GM18507 (cell line): ENCODE data around the gene TBC1D8.
A peak's percentile ranks its signal among the peaks of the same experiment; 100 is the strongest.

Source experiments
- DNase-seq: peaks from one replicate; pipeline ENCODE4 v3.0.0; 2011; ENCODE audit warnings: low read depth; ENCODE audit not compliant: insufficient read length; ENCODE audit errors: extremely low spot score
- FAIRE-seq: peaks from 2 replicates; lab custom pipeline; 2011; peaks lifted over from hg19 to GRCh38; lab: Jason Lieb, UNC

Gene TBC1D8

DNA sequence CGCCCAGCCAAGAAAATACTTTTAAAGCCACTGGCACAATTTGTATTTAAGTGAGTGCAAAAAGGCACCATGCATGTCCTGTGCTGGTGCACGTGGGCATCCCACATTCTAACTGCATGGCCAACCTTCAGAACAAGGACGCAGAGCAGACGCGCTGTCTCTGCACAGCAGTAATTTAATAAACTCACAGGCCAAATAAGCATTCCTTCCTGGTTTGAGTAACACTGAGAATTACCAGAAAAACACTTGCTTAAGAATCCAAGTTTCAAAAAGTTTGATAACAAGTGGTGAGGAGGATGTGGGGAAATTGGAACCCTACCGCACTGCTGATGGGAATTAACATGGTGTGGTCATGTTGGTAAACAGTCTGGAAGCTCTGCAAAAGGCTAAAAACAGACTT is 110.4 kb downstream of the TBC1D8 start:
- FAIRE-seq (no peak), DNase-seq (no peak)

DNA sequence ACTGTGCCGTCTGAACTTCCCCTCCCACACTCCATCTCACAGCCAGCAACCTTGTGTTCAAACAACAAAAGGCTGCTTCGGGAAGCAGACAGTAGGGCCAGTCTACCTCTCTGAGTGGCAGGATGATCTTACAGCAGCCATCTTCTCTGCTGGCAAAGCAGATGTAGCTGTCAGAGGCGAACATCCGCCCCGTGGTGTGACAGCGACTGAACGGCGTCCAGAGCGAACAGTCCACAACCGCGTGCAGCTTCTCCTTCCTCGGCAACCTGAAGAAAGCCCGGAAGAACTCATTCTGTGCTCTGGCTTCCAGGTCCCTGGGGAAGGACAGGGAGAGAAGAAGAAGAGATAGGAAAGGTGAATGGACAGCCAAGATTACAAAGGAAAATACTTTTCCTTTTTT is 111.1 kb downstream of the TBC1D8 start:
- no peak for DNase-seq
- FAIRE-seq, result no peak

DNA sequence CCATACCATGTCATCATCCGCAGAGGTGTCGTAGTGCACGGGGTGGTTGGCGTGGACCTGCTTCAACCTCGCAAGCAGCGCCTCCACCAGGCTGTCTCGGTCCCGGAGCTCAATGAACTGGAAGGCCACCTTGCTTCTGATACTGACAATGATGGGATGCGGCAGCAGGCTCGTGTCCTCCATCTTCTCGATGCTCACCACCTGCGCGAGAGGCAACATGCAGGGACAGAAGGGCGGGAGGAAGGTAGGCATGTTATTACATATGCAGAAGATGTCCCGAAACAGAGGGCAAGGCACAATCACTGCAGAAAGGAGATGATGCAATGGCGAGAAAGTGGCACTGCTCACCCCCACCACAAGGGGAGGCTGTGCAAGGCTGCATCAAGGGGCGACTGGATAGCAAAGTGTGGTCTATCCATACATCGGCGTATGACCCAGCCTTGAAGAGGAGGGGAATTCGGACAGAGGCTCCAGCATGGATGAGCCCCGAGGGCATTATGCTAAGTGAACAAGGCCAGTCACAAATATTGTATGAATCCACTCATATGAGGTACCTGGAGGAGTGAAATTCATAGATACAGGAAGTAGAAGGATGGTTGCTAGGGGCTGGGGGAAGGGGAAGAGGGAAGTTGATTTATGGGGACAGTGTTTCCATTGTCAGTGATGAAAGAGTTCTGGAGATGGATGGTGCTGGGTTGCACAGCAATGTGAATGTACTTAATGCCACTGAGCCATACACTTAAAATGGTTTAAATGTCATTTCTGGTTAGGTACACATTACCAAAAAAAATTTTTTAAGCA is 112.5 kb downstream of the TBC1D8 start:
- DNase-seq (no peak), FAIRE-seq (no peak)

DNA sequence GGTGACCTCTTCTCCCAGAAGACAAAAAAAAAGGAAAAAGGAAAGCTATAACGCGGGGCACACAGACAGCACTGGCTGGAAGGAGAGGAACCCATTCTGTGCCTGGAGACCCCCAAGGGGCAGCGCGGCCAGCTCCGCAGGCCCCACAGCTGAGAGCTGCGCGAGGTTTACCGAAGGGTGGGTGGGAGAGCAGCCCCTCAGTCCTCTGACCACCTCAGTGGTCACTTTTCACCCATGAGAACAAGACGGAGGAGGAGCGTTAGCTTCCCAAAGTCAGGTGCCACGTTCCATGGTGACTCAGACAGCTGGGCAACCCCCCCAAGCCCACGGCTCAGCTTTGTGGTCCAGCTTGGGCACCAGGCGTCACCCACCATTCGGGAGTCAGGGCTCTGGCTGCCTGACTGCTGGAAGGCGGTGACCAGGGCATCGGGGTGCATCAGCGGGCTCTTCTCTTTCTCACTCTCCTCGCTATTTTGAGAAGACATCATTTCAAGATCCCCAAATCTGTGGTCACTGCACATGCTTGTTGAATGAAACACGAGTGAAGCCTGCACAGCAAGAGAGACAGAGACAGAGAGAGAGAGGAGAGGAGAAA is 113.9 kb downstream of the TBC1D8 start:
- DNase-seq (no peak), FAIRE-seq (no peak)

DNA sequence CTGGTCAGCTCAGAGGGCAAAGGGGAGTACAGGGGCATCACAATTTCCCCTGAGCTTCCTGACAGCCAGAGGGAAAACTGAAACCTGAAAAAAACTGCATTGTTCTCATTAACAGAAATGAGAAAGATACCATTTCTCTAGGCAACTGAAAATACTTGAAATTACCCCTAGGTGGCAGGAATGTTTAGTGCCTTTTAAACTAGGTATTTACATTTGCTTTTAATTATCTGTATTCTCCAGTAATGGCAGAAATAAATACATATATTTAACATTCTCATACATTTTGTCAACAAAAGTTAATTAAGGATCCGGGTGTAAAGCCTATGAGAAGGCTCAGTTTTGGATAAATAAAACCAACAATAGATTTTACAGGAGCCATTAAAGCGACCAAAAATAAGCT is 114.6 kb downstream of the TBC1D8 start:
- peak; percentile 70 for FAIRE-seq
- no peak for DNase-seq

- FAIRE-seq (no peak), DNase-seq (no peak)
Observed at GRCh38 chr2:101032084-101032776, 119.0 kb downstream of the TBC1D8 start.

GRCh38 chr2:101030866-101031554 is 120.2 kb downstream of the TBC1D8 start:
- FAIRE-seq (no peak), DNase-seq (no peak)

GRCh38 chr2:101027852-101028251 is 123.3 kb downstream of the TBC1D8 start:
- DNase-seq (no peak), FAIRE-seq (no peak)

DNA sequence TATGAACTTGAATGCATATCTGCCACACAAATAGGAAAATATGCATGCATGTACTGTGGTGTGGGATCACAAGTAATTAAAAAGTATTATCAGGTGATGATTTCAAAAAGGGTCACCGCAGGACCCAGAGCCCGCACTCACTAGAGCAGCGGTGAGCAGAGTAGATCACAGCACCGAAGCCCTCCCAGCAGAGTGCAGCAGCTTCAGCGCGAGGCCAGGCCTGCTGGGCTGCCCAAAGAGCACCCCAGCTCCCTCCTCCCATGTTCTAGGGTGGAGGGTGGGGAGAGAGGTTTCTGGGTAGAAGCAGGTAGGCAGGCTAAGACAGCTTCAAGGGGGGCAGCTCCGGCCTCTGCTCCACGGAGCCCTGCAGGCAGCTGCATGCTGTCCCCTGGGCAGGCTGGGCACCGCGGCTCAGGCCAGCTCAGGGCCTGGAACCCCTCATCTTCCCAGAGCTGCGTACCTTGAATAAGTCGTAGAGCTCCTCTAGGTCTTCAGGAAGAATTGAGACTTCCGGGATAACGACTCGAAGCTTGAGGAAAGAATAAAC is 124.2 kb downstream of the TBC1D8 start:
- DNase-seq (no peak), FAIRE-seq (no peak)

GRCh38 chr2:101026253-101026701 is 124.9 kb downstream of the TBC1D8 start:
- FAIRE-seq, result no peak
- no peak for DNase-seq

DNA sequence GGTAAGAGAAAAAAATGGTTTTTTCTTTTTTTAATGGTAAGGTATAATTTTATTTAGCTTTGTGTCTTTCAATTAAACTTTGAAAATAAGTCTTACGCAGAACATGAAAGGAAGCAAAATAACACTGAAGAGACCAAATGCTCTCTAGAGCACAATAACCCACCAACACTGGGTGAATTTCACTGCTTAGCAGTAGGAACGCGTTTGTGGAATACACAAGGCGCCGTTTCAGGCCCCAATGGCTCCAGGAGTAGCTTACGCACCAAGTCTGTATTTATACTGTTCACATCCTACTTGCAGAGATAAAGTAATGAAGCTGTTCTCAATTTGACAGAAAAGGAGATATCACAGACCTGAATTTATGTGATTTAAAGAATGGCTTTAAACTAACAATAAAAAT is 125.6 kb downstream of the TBC1D8 start:
- no peak for DNase-seq
- FAIRE-seq, result no peak

DNA sequence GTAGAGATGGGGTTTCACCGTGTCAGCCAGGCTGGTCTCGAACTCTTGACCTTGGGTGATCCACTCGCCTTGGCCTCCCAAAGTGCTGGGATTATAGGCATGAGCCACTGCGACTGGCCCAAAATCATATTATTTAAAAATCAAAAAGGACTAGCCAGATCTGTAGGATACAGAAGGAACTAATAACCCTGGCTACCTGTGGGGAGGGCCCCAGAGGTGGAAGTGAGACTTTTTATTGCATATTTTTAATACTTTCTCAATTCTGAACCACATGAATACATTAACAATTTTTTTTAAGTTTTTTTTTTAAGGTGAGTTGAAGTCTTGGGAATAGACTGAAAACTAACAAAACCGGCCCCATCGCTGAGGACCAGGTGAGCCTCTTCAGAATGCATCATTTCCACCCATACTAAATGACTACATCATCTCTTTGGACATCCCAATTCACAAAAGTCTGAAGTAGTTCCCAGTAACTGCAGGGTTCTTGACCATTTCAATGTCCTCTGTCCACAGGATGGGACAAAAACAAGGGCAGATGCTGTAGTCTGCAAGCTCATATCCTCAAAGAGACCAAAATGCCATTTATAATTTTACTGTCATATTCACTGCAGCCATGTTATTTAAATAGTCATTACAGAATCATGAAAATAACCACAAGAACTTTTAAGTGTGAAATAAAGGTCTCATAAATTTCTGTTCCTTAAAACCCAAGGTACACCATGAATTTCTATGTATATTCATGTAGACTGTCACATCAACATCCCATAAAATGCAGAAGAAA is 127.7 kb downstream of the TBC1D8 start:
- FAIRE-seq, result no peak
- DNase-seq, result no peak

DNA sequence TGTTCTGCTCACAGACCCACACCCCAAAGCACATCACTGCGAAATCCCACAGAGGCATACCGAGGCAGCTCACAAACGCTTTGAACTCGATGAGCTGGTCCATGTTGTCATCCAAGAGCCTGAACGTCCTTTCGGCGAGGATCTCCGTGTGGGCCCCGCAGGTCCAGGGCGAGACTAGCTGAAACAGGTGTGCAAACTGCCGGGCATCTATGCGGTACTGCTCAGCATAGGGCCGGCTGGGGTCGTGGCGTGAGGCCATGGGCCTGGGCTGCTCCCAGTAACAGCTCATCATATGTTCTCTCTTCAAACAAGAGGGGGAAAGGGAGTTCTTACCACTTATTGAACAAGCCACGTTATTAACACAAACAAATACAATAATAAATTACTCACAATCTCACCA is 129.0 kb downstream of the TBC1D8 start:
- FAIRE-seq (no peak), DNase-seq (no peak)

- DNase-seq (no peak), FAIRE-seq (no peak)
Observed at GRCh38 chr2:101018934-101019333, 132.2 kb downstream of the TBC1D8 start.

DNA sequence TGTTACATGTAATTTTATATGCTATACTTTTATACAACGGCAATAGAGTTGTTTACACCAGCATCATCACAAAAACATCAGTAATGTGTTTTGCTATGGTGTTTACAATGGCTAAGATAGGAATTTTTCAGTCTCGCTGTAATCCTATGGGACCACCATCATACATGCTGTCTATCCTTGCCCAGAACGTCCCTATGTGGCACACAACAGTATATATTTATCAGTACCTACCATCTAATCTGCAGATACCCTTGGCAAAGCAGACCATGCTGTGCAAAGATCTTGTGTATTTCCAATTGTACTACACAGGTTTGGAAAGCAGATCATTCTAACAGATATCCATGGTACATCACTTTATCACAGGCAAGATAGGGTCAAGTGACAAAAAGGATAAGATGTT is 133.8 kb downstream of the TBC1D8 start:
- FAIRE-seq (no peak), DNase-seq (no peak)

DNA sequence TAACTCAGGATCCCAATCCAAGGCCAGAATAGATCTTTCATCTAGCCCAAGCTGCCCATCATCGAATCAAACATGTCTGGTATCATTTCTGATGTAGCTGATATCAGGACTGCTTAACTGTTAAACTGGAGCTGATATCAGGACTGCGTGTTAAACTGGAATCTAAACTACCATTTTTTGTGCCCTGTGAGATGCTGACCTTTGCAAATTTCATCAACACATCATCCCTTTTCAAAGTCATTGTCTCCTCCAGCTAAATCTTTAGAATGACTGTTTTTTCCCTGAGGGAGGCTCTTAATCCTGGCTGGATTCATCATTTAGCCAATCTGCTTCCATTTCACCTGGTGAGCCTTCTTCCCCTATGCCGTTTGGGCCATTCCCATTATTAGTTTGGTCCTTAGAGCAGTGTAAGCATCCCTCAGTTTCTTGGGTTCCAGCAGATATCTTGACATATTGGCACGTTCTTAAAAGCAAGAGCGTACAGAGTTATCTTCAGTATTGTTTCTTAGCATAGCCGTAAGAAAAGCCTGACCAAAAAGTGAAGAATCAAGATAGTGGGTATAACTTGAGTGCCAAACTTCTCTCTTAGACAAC is 136.8 kb downstream of the TBC1D8 start:
- DNase-seq (no peak), FAIRE-seq (no peak)

GRCh38 chr2:101012706-101013181 is 138.4 kb downstream of the TBC1D8 start:
- DNase-seq, result no peak

GRCh38 chr2:101012054-101012705 is 139.0 kb downstream of the TBC1D8 start:
- peak; percentile 18 for FAIRE-seq

More at GRCh38 chr2:101012706-101013181, 138.4 kb downstream of the TBC1D8 start:
- peak; percentile 50 for FAIRE-seq

More at GRCh38 chr2:101012054-101012705, 139.0 kb downstream of the TBC1D8 start:
- no peak for DNase-seq
